Mesothelial cell of epicardium (in vitro differentiated cells): ENCODE results near the gene CCDC149. TPM values are rescaled to one million over a fixed set of nuclear protein-coding genes. Genes with fewer than 3 reads are reported as not detected.

Source experiments
- DNase-seq, 2 experiments: peaks; one replicate each; pipeline ENCODE4 v3.0.0; 2021; ENCODE audit warnings: low spot score in 2 of 2; ENCODE audit not compliant: unreplicated experiment in 2 of 2
- H3K27ac Mint-ChIP-seq: 2 replicates; pipeline ENCODE4 v1.8.0; 2021; ENCODE audit warnings: mixed read lengths
- H3K27me3 Mint-ChIP-seq: 2 replicates; pipeline ENCODE4 v1.8.0; 2021; ENCODE audit warnings: low read depth, mixed read lengths
- H3K36me3 Mint-ChIP-seq: 2 replicates; pipeline ENCODE4 v1.8.0; 2021; ENCODE audit warnings: mixed read lengths
- H3K4me1 Mint-ChIP-seq: 2 replicates; pipeline ENCODE4 v1.8.0; 2021; ENCODE audit warnings: mixed read lengths
- H3K4me3 Mint-ChIP-seq: 2 replicates; pipeline ENCODE4 v1.8.0; 2021; ENCODE audit warnings: mild to moderate bottlenecking, moderate library complexity, mixed read lengths
- H3K9me3 Mint-ChIP-seq: 2 replicates; pipeline ENCODE4 v1.8.0; 2021; ENCODE audit warnings: mixed read lengths
- CTCF ChIP-seq: fragments of 200-600 bp; sonication (generic); IDR thresholded peaks from one replicate; pipeline ENCODE4 v1.5.0; 2021; ENCODE audit warnings: antibody characterized with exemption; ENCODE audit not compliant: unreplicated experiment
- total RNA-seq: library from RNA; stranded (reverse); gene quantifications from 3 replicates; pipeline ENCODE4 v1.2.1, GENCODE V29; 2021

Gene CCDC149
- total RNA-seq, 1 donor from 2014 or later, result 16.2 TPM

DNA sequence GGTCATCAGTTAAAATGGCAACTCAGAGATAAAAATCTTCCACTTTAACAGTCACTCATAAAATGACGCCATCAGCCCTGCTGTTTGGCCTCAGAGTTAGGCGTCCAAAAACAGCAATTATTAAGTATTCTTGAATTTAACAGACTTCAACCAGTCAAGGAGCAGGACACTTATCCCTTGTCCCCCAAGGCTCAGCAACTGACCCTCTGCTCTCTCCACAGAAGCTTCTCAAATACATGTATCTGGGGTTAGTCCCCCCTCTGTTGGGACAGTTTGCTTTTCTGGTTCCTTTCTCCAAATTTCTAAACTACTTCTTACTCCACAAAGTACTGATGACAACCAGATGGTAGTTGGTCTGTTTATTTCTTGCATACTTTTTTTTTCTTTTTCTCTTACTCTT, 63.1 kb downstream of the CCDC149 start:
- no peak overlapping the region for H3K4me3 Mint-ChIP-seq
- no peak for TF ChIP-seq CTCF
- DNase-seq, result no peak
- no peaks in the 10 kb centered on the region for H3K9me3 Mint-ChIP-seq
- no peak overlapping the region for H3K27ac Mint-ChIP-seq
- peaks cover 26% of the 10 kb centered on the region for H3K4me1 Mint-ChIP-seq
- no peaks in the 10 kb centered on the region for H3K36me3 Mint-ChIP-seq
- H3K27me3 Mint-ChIP-seq, result no peaks in the 10 kb centered on the region

DNA sequence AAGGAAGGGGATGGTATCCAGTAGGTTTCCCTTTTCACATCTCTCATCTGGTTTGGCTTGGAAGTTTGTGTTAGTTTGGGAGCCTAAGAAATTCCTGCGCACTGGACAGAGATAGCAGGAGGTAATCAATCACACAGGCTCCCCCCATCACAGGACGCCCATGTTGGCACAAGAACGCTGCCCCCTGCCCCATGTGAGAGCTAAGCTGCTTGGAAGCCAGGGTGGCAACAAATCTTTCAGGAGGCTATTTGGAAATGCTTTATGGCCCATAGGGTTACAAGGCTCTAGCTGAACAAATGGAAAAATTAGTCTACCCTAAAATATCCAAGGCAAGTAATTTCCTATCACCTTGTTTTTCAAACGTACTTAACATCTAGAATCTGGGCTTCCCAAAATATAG, 63.5 kb downstream of the CCDC149 start:
- DNase-seq, result no peak
- no peak overlapping the region for H3K4me3 Mint-ChIP-seq
- no peaks in the 10 kb centered on the region for H3K9me3 Mint-ChIP-seq
- H3K27me3 Mint-ChIP-seq, result no peaks in the 10 kb centered on the region
- no peak for TF ChIP-seq CTCF
- H3K27ac Mint-ChIP-seq, result no peak overlapping the region
- no peaks in the 10 kb centered on the region for H3K36me3 Mint-ChIP-seq
- peaks cover 26% of the 10 kb centered on the region for H3K4me1 Mint-ChIP-seq

- Mint-ChIP-seq H3K36me3 (no peaks in the 10 kb centered on the region), H3K4me3 (no peak overlapping the region), H3K27ac (no peak overlapping the region), H3K27me3 (no peaks in the 10 kb centered on the region), H3K4me1 (peaks cover 19% of the 10 kb centered on the region), H3K9me3 (no peaks in the 10 kb centered on the region)
- TF ChIP-seq CTCF, result no peak
- no peak for DNase-seq
These were observed 66.1 kb downstream of the CCDC149 start for GRCh38 chr4:24846716-24847115.

DNA sequence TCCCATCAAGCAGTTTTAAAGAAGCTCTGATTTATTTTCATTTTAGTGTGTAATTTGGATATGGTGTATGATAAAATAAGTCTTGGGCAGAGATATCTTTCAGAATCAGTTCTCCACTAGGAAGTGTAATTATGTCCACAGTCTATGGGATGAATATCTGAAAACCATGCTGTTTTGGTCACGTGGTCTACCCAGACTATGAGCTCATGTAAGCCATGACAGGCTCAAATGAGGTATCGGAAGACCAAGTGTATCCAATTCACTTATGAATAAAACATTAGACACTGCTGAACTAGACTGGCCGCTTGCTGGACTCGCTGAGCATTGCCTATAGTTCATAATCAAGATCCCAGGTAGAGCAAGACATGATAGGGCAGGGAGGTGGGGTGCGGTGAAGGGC, 66.9 kb downstream of the CCDC149 start:
- no peak overlapping the region for H3K4me3 Mint-ChIP-seq
- peaks cover 2% of the 10 kb centered on the region for H3K9me3 Mint-ChIP-seq
- no peak overlapping the region for H3K27ac Mint-ChIP-seq
- DNase-seq, result no peak
- no peaks in the 10 kb centered on the region for H3K27me3 Mint-ChIP-seq
- H3K4me1 Mint-ChIP-seq, result peaks cover 17% of the 10 kb centered on the region
- TF ChIP-seq CTCF, result no peak
- peaks cover 5% of the 10 kb centered on the region for H3K36me3 Mint-ChIP-seq

- Mint-ChIP-seq H3K27me3 (no peaks in the 10 kb centered on the region), H3K4me3 (no peak overlapping the region), H3K4me1 (peaks cover 14% of the 10 kb centered on the region), H3K27ac (no peak overlapping the region), H3K36me3 (peaks cover 13% of the 10 kb centered on the region), H3K9me3 (peaks cover 10% of the 10 kb centered on the region)
- DNase-seq, result no peak
- no peak for TF ChIP-seq CTCF
These were observed 67.7 kb downstream of the CCDC149 start for GRCh38 chr4:24845132-24845531.

GRCh38 chr4:24843096-24843495, 69.7 kb downstream of the CCDC149 start:
- H3K27ac Mint-ChIP-seq, result no peak overlapping the region
- no peak for TF ChIP-seq CTCF
- no peaks in the 10 kb centered on the region for H3K27me3 Mint-ChIP-seq
- peaks cover 2% of the 10 kb centered on the region for H3K4me1 Mint-ChIP-seq
- peaks cover 22% of the 10 kb centered on the region for H3K36me3 Mint-ChIP-seq
- no peak for DNase-seq
- H3K9me3 Mint-ChIP-seq, result peaks cover 15% of the 10 kb centered on the region
- H3K4me3 Mint-ChIP-seq, result no peak overlapping the region
